ENCODE data around the gene CDC5L.

The CDC5L gene

DNA sequence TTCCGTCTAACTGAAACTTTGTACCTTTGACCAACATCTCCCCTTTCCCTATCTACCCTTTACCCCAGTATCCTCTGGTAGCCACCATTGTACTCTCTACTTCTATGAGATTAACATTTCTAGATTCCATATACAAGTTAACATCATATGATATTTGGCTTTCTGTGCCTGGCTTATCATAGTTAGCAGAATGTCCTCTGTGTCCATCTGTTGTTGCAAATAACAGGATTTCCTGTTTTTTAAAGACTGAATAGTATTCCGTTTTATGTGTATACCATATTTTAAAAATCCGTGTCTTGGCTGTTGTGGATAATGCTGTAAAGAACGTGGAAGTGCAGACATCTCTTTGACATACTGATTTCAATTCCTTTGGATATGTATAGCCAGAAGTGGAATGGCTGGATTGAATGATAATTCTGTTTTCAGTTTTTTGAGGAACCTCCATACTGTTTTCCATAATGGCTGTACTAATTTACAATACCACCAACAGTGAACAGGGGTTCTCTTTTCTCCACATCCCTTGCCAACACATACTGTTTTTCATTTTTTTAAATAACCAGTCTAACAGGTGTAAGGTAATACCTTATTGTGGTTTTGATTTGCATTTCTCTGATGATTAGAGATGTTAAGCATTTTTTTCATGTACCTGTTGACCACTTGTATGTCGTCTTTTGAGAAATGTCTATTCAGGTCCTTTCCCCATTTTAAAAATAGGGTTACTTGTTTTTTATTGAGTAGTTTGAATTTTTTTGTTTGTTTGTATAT, 53.8 kb downstream of the CDC5L start:
- no peak overlapping the region for H3K9ac ChIP-seq (ENCODE audit: low read depth, low read length, poor library complexity, severe bottlenecking)
- H3K4me2 ChIP-seq (ENCODE audit: low read depth, low read length, poor library complexity, severe bottlenecking) = no peak overlapping the region
- H3K9me2 ChIP-seq (replicated peaks; ENCODE audit: low read depth, low read length) = no peaks in the 10 kb centered on the region
- H3F3A ChIP-seq (ENCODE audit: low read depth) = peaks cover 16% of the 10 kb centered on the region
- no peaks in the 10 kb centered on the region for H3K27me3 ChIP-seq (ENCODE audit: insufficient read depth, low read length, poor library complexity, severe bottlenecking)
- peaks cover 56% of the 10 kb centered on the region for H3K79me2 ChIP-seq (ENCODE audit: insufficient read depth, low read length)
- peaks cover 23% of the 10 kb centered on the region for H3K9me3 ChIP-seq (ENCODE audit: insufficient read depth, low read depth, low read length)
- H4K20me1 ChIP-seq (ENCODE audit: insufficient read depth, low read length, poor library complexity, severe bottlenecking) = peaks cover 10% of the 10 kb centered on the region
- no peak overlapping the region for H2AFZ ChIP-seq (ENCODE audit: low read length)
- peaks cover 24% of the 10 kb centered on the region for H3K4me1 ChIP-seq (ENCODE audit: insufficient read depth, low read length, poor library complexity, severe bottlenecking)
- H3K4me3 ChIP-seq (ENCODE audit: low read length, poor library complexity, severe bottlenecking) = no peak overlapping the region
- TF ChIP-seq CTCF (conservative IDR thresholded peaks at IDR 0.05; ENCODE audit: low read length) (no peak), EZH2phosphoT487 (IDR thresholded peaks at IDR 0.05; ENCODE audit: borderline replicate concordance) (no peak)
- H3K36me3 ChIP-seq (ENCODE audit: insufficient read depth, low read length) = peaks cover 64% of the 10 kb centered on the region

GRCh38 chr6:44442236-44442635, 54.7 kb downstream of the CDC5L start:
- Histone ChIP-seq H3K36me3 (ENCODE audit: insufficient read depth, low read length) (peaks cover 74% of the 10 kb centered on the region), H3K4me1 (ENCODE audit: insufficient read depth, low read length, poor library complexity, severe bottlenecking) (peaks cover 29% of the 10 kb centered on the region), H3F3A (ENCODE audit: low read depth) (peaks cover 16% of the 10 kb centered on the region), H4K20me1 (ENCODE audit: insufficient read depth, low read length, poor library complexity, severe bottlenecking) (peaks cover 9% of the 10 kb centered on the region), H3K4me2 (ENCODE audit: low read depth, low read length, poor library complexity, severe bottlenecking) (no peak overlapping the region), H3K79me2 (ENCODE audit: insufficient read depth, low read length) (peaks cover 51% of the 10 kb centered on the region), H2AFZ (ENCODE audit: low read length) (no peak overlapping the region), H3K9me3 (ENCODE audit: insufficient read depth, low read depth, low read length) (peaks cover 23% of the 10 kb centered on the region), H3K27me3 (ENCODE audit: insufficient read depth, low read length, poor library complexity, severe bottlenecking) (no peaks in the 10 kb centered on the region), H3K9ac (ENCODE audit: low read depth, low read length, poor library complexity, severe bottlenecking) (no peak overlapping the region), H3K4me3 (ENCODE audit: low read length, poor library complexity, severe bottlenecking) (no peak overlapping the region), H3K9me2 (replicated peaks; ENCODE audit: low read depth, low read length) (no peaks in the 10 kb centered on the region)
- TF ChIP-seq EZH2phosphoT487 (IDR thresholded peaks at IDR 0.05; ENCODE audit: borderline replicate concordance) = no peak
- TF ChIP-seq CTCF (conservative IDR thresholded peaks at IDR 0.05; ENCODE audit: low read length) = no peak

GRCh38 chr6:44442833-44443444, 55.4 kb downstream of the CDC5L start:
- H2AFZ ChIP-seq (ENCODE audit: low read length) = no peak overlapping the region
- peaks cover 80% of the 10 kb centered on the region for H3K36me3 ChIP-seq (ENCODE audit: insufficient read depth, low read length)
- H3K9ac ChIP-seq (ENCODE audit: low read depth, low read length, poor library complexity, severe bottlenecking) = no peak overlapping the region
- peaks cover 29% of the 10 kb centered on the region for H3K4me1 ChIP-seq (ENCODE audit: insufficient read depth, low read length, poor library complexity, severe bottlenecking)
- no peak overlapping the region for H3K4me3 ChIP-seq (ENCODE audit: low read length, poor library complexity, severe bottlenecking)
- H3K9me3 ChIP-seq (ENCODE audit: insufficient read depth, low read depth, low read length) = peaks cover 23% of the 10 kb centered on the region
- H3F3A ChIP-seq (ENCODE audit: low read depth) = peaks cover 15% of the 10 kb centered on the region
- H3K4me2 ChIP-seq (ENCODE audit: low read depth, low read length, poor library complexity, severe bottlenecking) = no peak overlapping the region
- H3K27me3 ChIP-seq (ENCODE audit: insufficient read depth, low read length, poor library complexity, severe bottlenecking) = no peaks in the 10 kb centered on the region
- peaks cover 4% of the 10 kb centered on the region for H4K20me1 ChIP-seq (ENCODE audit: insufficient read depth, low read length, poor library complexity, severe bottlenecking)
- H3K9me2 ChIP-seq (replicated peaks; ENCODE audit: low read depth, low read length) = no peaks in the 10 kb centered on the region
- TF ChIP-seq EZH2phosphoT487 (IDR thresholded peaks at IDR 0.05; ENCODE audit: borderline replicate concordance) (no peak), CTCF (conservative IDR thresholded peaks at IDR 0.05; ENCODE audit: low read length) (no peak)
- H3K79me2 ChIP-seq (ENCODE audit: insufficient read depth, low read length) = peaks cover 48% of the 10 kb centered on the region
